GM18907 (cell line): ENCODE results near the gene MOCS3.

Source experiments
- ATAC-seq: cut with Tn5 transposase; IDR thresholded peaks from one replicate; pipeline ENCODE4 v1.9.1; 2021; ENCODE audit warnings: mild to moderate bottlenecking, moderate library complexity; ENCODE audit not compliant: unreplicated experiment

The MOCS3 gene

DNA sequence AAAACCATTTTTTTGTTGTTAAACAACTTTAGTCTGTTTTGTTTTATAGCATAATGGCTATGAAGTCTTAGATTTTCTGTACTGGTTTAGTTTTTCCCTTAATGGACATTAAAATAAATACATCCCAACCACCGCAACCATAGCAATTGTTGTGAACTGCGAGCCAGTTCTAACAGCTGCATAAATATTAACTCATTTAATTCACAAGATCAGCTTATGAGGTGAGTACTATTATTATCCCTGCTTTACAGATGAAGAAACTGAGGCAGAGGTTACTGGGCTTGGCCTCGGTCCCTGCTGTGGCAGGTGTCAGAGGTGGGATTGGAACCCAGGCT lies 23.1 kb downstream of the MOCS3 start:
- ATAC-seq, result no peak

DNA sequence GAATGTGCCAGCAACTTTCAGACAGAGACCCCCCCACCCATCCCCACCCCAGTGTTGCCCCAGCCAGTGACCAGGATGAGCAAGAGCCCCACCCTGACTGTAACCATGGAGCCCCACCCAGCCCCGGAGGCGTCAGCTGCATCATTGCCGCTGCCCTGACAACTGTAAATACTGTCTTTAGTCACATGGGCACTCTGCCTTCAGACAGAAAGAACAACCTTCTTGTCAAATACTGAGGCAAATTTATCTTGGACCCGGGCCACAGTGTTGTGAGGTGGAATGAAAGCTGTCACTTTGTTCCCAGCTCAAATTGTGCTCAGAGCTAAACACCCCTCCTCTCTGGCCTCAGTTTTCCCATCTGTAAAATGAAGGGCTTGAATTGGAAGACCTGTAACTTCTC lies 23.7 kb downstream of the MOCS3 start:
- ATAC-seq, result no peak

DNA sequence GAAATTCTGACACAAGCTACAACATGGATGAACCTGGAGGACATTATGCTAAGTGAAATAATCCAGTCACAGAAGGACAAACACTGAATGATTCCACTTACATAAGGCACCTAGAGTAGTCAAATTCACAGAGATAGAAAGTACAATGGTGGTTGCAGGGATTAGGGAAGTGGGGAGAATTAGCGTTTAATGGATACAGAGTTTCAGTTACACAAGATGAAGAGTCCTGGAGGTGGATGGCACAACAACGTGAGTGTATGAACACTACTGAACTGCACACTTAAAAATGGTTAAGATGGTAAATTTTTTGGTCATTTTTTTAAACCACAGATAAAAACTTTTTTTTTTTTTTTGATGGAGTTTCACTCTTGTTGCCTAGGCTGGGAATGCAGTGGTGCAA lies 24.7 kb downstream of the MOCS3 start:
- ATAC-seq, result no peak

GRCh38 chr20:50987493-50988210 lies 29.0 kb downstream of the MOCS3 start:
- ATAC-seq, result peak; percentile 68

- no peak for ATAC-seq
Measured at GRCh38 chr20:50991076-50991475, 32.5 kb downstream of the MOCS3 start.

GRCh38 chr20:50992336-50992732 lies 33.7 kb downstream of the MOCS3 start:
- no peak for ATAC-seq

GRCh38 chr20:50992733-50993457 lies 34.3 kb downstream of the MOCS3 start:
- ATAC-seq, result peak; percentile 68

DNA sequence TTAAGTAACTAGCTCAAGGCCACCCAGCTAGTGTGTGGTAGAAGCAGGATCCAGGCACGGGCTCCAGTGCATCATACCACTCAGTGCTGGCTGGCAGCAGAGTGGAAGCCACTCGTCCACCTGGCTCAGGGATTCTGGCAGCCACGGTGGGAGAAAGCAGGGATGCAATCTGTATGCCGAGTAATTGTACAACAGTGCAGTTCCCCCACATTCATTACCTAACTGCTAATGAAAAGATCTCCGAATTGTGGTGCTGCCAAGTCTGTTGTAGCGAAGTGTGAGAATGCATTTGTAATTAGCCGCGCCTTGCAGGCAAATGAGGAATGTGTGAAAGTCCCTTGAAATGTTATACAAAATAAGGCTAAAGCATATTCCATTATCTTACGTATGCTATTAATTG lies 35.3 kb downstream of the MOCS3 start:
- ATAC-seq, result no peak

- no peak for ATAC-seq
Measured at GRCh38 chr20:50995506-50995905, 36.9 kb downstream of the MOCS3 start.

- no peak for ATAC-seq
Measured at GRCh38 chr20:50996901-50997865, 38.6 kb downstream of the MOCS3 start.

DNA sequence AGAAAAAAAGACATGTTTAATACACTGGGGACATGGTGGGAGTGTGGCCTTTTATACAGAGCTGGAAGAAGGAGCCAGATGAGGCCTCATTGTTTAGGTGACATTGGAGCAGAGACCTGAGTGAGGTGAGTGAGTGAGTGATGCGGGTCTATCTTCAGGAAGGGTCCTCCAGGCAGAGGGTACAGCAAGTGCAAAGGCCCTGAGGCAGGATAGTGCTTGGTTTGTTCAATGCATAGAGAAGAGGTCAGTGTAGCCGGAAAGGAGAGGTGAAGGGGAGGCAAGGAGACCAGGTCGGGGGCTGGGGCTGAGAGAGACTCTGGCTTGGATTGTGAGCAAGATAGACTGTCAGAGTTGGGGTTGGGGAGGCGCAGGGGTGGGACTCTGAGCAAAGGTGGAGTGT lies 40.7 kb downstream of the MOCS3 start:
- no peak for ATAC-seq

DNA sequence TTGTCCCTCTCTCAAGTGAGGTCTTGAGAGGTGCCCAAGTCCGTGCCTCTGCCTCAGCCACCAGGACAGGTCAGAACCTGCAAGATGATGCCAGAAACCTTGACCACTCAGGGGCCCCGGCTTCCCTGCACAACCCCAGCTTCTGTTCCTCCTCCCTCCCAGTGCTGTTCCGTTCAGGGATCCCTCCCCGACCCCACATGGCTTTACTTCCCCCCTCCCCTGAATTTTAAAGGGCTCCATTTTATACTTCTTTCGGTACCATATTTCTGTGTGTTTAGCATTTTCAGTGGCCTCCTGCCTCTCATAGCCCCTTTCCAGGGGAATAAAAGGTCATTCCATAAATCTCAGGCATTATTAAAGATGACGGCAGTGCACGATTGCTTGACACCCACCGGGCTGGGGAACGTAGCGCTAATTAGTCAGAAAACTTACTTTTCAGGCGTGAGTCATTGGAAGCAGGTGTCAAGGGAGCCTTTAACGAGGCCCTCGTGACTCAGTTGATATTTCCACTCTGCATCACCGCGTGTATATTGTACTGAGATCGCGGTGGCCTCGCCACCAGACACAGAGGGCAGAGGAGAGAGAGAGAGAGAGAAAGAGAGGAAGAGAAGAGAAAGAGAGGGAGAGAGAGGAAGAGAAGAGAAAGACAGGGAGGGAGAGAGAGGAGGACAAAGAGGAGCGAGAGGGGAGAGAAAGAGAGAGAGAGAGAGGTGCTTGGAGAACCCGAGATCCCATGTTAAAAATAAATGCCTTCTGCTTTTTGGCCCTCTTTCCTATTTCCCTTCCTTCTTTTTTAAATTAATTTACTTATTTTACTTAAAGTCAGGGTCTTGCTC lies 43.0 kb downstream of the MOCS3 start:
- ATAC-seq, result no peak

GRCh38 chr20:51002633-51003032 lies 44.0 kb downstream of the MOCS3 start:
- no peak for ATAC-seq

- ATAC-seq, result no peak
Measured at GRCh38 chr20:51003753-51004152, 45.1 kb downstream of the MOCS3 start.

GRCh38 chr20:51004305-51004727 lies 45.7 kb downstream of the MOCS3 start:
- no peak for ATAC-seq

DNA sequence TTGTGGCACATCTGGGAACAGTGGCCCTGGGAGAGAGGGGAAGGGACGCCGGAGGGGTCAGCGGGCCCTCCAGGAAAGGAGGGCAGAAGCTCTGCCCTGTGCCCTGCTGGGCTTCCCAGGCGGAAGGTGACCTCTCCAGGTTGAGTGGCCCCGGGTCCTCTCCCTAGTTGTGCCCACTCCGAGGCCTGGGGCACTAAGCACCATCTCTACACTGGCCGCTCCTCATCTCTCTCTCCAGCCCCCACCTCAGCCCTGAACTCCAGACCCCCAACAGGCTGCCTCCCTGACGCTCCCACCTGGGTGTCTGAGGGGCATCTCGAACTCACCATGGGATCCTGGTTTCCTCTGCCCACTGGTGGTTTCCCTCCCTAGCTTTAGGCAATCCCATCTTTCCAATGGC lies 46.2 kb downstream of the MOCS3 start:
- no peak for ATAC-seq

- no peak for ATAC-seq
Measured at GRCh38 chr20:51005214-51005613, 46.6 kb downstream of the MOCS3 start.

DNA sequence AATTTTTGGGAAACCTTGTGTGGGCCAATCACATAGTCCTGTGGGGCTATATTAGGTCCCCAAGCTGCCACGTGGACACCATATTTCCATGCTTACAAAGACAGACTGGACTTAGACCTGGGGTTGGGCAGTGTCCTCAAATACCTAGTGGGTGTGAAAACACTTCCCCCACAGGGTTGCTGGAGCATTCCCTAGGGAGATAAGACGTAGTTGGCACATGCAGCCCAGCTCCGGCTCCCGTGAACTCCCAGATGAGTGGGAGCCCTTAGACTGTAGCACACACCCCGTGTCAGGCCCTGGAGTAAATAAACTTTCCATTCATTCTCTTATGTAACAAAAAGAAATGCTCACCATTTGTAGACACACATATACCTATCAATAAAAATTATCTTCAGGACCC lies 50.1 kb downstream of the MOCS3 start:
- ATAC-seq, result no peak

- ATAC-seq, result no peak
Measured at GRCh38 chr20:51009303-51010042, 50.9 kb downstream of the MOCS3 start.

DNA sequence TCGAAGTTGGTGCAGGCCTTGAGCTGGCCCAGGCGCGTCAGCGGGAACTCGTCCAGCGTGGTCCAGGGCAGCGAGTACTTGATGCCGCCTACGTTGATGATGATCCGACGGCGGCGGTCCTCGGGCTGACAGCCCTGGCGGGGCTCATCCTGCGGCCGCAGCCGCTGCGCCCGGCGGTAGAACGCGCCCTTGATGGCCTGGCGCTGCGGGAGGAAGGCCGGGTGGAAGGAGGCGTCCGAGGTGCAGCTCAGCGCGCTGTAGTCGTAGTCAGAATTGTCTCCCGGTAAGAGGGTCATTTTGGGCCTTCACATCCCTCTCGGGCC lies 51.4 kb downstream of the MOCS3 start:
- ATAC-seq, result no peak
